Measurements from ENCODE around the gene ADGRB2. TPM values are rescaled to one million over a fixed set of nuclear protein-coding genes. Genes with fewer than 3 reads are reported as not detected.

ADGRB2 gene
- total RNA-seq, 1 donor from 2014 or later = 15.8 TPM

- no peaks in the 10 kb centered on the region for H3K36me3 Mint-ChIP-seq (ENCODE audit: unreplicated experiment)
- no peak for TF ChIP-seq CTCF (IDR thresholded peaks at IDR 0.05; ENCODE audit: partially characterized antibody, unreplicated experiment)
- H3K9me3 Mint-ChIP-seq (ENCODE audit: unreplicated experiment) = peaks cover 14% of the 10 kb centered on the region
- peak overlapping the region; percentile 57 for H3K4me3 Mint-ChIP-seq (ENCODE audit: unreplicated experiment)
- peaks cover 34% of the 10 kb centered on the region for H3K4me1 Mint-ChIP-seq (ENCODE audit: low read depth, unreplicated experiment)
- H3K27me3 Mint-ChIP-seq (ENCODE audit: unreplicated experiment) = peaks cover 23% of the 10 kb centered on the region
- H3K27ac Mint-ChIP-seq (ENCODE audit: unreplicated experiment) = peak overlapping the region; percentile 17
- DNase-seq = no peak
Observed at GRCh38 chr1:31704271-31705079, 59.7 kb downstream of the ADGRB2 start.

GRCh38 chr1:31703431-31704270 is 60.5 kb downstream of the ADGRB2 start, which contains the start of gene COL16A1:
COL16A1 (minus strand) TSS chr1:31704017; CDS start chr1:31702193, 1,824 bp downstream.
- TF ChIP-seq CTCF (IDR thresholded peaks at IDR 0.05; ENCODE audit: partially characterized antibody, unreplicated experiment) = no peak
- H3K4me3 Mint-ChIP-seq (ENCODE audit: unreplicated experiment) = peak within 1 kb of the TSS; percentile 57
- no peak for DNase-seq
- peaks cover 16% of the 10 kb centered on the region for H3K9me3 Mint-ChIP-seq (ENCODE audit: unreplicated experiment)
- H3K36me3 Mint-ChIP-seq (ENCODE audit: unreplicated experiment) = no peaks in the 10 kb centered on the region
- peaks cover 30% of the 10 kb centered on the region for H3K4me1 Mint-ChIP-seq (ENCODE audit: low read depth, unreplicated experiment)
- peak within 1 kb of the TSS; percentile 17 for H3K27ac Mint-ChIP-seq (ENCODE audit: unreplicated experiment)
- peaks cover 19% of the 10 kb centered on the region for H3K27me3 Mint-ChIP-seq (ENCODE audit: unreplicated experiment)

GRCh38 chr1:31702836-31703404 is 61.2 kb downstream of the ADGRB2 start:
- DNase-seq = no peak
- Mint-ChIP-seq H3K4me1 (ENCODE audit: low read depth, unreplicated experiment) (peaks cover 29% of the 10 kb centered on the region), H3K4me3 (ENCODE audit: unreplicated experiment) (no peak overlapping the region), H3K36me3 (ENCODE audit: unreplicated experiment) (no peaks in the 10 kb centered on the region), H3K27ac (ENCODE audit: unreplicated experiment) (no peak overlapping the region), H3K9me3 (ENCODE audit: unreplicated experiment) (peaks cover 19% of the 10 kb centered on the region), H3K27me3 (ENCODE audit: unreplicated experiment) (peaks cover 19% of the 10 kb centered on the region)
- TF ChIP-seq CTCF (IDR thresholded peaks at IDR 0.05; ENCODE audit: partially characterized antibody, unreplicated experiment) = no peak

GRCh38 chr1:31701091-31701736 is 62.9 kb downstream of the ADGRB2 start:
- peaks cover 14% of the 10 kb centered on the region for H3K27me3 Mint-ChIP-seq (ENCODE audit: unreplicated experiment)
- no peaks in the 10 kb centered on the region for H3K36me3 Mint-ChIP-seq (ENCODE audit: unreplicated experiment)
- H3K9me3 Mint-ChIP-seq (ENCODE audit: unreplicated experiment) = peaks cover 22% of the 10 kb centered on the region
- peaks cover 31% of the 10 kb centered on the region for H3K4me1 Mint-ChIP-seq (ENCODE audit: low read depth, unreplicated experiment)
- H3K4me3 Mint-ChIP-seq (ENCODE audit: unreplicated experiment) = no peak overlapping the region
- no peak for TF ChIP-seq CTCF (IDR thresholded peaks at IDR 0.05; ENCODE audit: partially characterized antibody, unreplicated experiment)
- peak overlapping the region; percentile 38 for H3K27ac Mint-ChIP-seq (ENCODE audit: unreplicated experiment)
- DNase-seq = no peak

Measured in glutamatergic neuron (in vitro differentiated cells).